ENCODE data around the gene MYF6.

Gene MYF6

GRCh38 chr12:80707126-80707829 is at the start of gene MYF6:
TSS of gene MYF6 (plus strand) at chr12:80707634. CDS start at chr12:80707720, 86 bp downstream.
- DNase-seq (ENCODE audit: low spot score), result no peak

- no peak for DNase-seq (ENCODE audit: low spot score)
Measured at GRCh38 chr12:80659512-80660063, 47.8 kb upstream of the MYF6 start.

- no peak for DNase-seq (ENCODE audit: low spot score)
Measured at GRCh38 chr12:80662586-80662985, 44.8 kb upstream of the MYF6 start.

- no peak for DNase-seq (ENCODE audit: low spot score)
Measured at GRCh38 chr12:80670214-80670613, 37.2 kb upstream of the MYF6 start.

DNA sequence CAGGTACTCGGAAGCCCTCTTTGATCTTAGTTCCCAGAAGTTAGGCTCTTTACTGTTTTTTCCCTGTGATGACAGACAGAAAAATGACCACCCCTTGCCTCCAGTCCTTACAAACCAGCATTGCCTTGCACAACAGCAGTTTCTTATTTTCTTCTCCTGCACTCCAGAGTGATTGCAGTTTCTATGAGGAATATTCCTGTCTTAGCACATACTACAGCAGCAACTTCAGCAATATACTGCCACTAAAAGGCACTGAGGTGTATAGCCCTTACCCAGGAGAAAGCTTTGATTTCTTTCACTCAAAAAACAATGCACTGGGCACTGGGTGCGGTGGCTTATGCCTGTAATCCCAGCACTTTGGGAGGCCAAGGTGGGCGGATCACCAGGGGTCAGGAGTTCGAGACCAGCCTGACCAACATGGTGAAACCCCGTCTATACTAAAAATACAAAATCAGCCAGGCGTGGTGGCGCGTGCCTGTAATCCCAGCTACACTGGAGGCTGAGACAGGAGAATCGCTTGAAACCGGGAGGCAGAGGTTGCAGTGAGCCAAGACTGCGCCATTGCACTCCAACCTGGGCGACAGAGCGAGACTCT is 31.3 kb upstream of the MYF6 start:
- peak; percentile 3 for DNase-seq (ENCODE audit: low spot score)

GRCh38 chr12:80676856-80677255 is 30.6 kb upstream of the MYF6 start:
- DNase-seq (ENCODE audit: low spot score), result no peak

DNA sequence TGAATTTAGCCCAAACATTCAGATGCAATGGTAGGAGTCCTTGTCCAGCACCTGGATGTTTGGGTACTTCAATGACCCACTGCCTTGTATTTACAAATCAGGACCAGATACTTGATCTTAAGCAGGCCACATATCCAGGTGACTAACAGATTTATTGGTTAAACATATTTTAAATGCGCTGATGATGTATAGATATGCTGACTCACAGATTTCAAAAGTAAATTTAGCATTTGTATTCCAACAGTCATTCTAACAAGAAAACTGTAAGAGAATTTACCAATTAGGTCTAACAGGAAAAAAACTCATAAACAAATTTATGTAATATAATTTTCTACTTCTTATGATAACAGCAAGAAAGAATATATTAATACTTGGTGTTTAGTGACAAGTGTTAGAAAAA is 29.4 kb upstream of the MYF6 start:
- no peak for DNase-seq (ENCODE audit: low spot score)

DNA sequence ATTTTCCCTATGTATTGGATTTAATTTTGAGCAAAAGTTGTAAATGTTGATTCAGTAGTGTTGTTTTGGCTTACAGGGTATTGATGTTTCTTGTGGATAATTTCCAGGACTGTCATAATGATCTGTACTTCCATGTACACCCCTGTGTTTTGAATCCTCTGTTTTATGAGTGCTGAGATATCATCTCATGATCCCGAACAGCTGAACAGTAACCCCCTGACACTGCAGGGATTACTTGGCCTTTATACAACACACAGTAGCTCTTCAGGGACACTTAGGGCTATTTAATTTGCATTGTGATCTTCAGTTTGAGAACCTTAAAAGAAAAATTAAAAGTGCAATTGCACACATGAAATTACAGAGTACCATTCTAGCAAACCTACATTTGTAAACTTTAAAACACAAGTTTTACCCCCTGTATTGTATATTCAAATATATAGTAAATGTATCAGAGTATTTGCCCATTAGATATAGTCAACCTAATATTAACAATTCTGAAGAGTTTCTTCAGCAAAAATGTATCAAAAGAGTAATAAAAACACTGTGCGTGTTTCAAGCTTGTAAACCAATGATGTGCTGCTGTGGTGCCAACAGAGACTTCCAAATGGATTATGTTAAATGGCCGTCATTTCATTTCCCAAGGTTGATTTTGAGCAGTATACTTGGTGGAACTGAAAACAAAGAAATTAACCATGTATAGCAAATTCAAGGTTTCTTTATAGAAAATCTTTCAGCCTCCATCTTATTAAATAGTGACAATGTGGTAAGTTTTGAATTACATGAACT is 27.9 kb upstream of the MYF6 start:
- DNase-seq (ENCODE audit: low spot score), result no peak

- DNase-seq (ENCODE audit: low spot score), result no peak
Measured at GRCh38 chr12:80681287-80681686, 26.1 kb upstream of the MYF6 start.

GRCh38 chr12:80681786-80682185 is 25.6 kb upstream of the MYF6 start:
- no peak for DNase-seq (ENCODE audit: low spot score)

- no peak for DNase-seq (ENCODE audit: low spot score)
Measured at GRCh38 chr12:80684077-80684495, 23.3 kb upstream of the MYF6 start.

GRCh38 chr12:80690090-80690489 is 17.3 kb upstream of the MYF6 start:
- DNase-seq (ENCODE audit: low spot score), result no peak

- DNase-seq (ENCODE audit: low spot score), result no peak
Measured at GRCh38 chr12:80690513-80690912, 16.9 kb upstream of the MYF6 start.

DNA sequence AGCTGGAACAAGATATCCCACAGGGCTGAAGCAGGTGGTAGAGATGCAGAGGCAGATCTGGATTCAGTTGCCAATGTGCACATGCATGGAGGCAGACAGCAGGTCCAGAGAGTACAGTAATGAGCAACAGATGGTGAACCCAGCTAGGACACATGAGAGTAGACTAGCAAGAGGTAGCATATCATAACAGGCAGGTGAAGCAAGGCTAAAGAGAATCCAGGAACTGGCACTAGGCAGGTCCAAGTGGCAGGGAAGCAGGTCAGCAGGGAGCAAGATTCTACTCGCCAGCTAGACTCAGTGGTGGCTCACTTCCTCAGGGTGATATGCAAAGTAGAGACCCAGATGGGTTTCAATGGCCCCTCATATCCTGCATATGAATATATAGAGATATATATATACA is 15.3 kb upstream of the MYF6 start:
- DNase-seq (ENCODE audit: low spot score), result no peak

DNA sequence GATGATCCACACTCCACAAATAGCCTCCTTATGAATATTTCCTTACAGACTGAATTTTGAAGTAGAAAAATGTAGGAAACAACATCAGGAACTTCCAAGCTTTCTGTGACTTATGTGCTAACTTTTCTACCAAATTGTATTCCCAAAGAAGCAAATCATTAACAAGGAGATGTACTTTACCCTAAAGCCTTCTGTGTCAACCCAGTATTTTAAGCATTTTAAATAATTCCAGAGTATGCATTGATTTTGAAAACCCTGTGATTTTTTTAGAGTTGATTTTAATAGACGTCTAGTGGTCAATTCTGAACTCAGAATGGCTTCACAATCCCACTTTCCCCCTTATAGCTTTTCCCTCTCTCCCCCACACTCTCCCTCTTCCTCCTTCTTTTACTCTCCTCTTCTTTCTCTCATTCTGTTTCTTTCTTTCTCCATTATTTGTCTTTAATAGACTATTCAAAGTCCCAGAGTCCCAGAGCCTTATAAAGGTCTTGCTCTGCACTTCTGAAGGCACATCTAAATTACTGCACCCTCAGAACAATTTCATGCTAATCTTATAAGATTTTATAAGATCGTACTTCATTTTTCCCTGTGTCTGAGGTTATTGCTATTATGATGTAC is 10.1 kb upstream of the MYF6 start:
- DNase-seq (ENCODE audit: low spot score), result no peak

DNA sequence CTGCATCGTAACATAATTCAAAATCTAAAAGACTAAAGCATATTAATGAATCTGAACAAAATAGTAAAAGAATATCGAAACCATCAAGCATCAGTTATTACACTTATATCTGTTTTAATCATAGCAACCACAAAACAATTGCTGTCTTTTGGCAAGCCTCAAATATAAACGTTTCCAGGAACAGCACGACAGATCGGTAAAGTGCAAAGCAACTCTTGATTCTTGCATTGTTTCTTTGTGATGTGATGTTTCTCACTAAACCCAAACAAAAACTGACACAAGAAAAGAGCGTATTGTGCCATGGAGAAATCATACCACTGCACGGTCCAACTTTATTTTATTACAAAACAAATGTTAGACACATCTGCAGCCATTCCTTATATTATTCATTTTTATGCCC is 9.2 kb upstream of the MYF6 start:
- DNase-seq (ENCODE audit: low spot score), result no peak

- no peak for DNase-seq (ENCODE audit: low spot score)
Measured at GRCh38 chr12:80698847-80699542, 8.4 kb upstream of the MYF6 start.

GRCh38 chr12:80700327-80700726 is 7.1 kb upstream of the MYF6 start:
- no peak for DNase-seq (ENCODE audit: low spot score)

DNA sequence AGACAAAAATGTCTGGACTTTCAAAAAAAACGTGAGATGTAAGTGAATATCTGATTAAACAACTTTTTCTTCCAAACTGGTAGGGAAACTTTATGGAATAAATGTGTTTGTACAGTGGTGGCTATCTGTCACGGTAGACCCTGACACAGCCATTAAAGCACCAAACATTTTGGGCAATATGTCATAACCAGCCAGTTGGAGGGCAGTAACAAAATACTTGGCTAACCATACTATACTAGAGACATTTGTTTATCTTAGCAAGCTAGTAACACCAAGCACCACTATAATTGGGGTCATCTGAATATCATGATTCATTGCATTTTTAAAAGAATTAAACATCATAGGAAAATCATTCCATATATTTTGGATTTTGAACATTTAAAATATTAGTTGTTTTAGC is 6.0 kb upstream of the MYF6 start:
- DNase-seq (ENCODE audit: low spot score), result no peak

- peak; percentile 50 for DNase-seq (ENCODE audit: low spot score)
Measured at GRCh38 chr12:80702889-80703805, 4.3 kb upstream of the MYF6 start.

GRCh38 chr12:80704420-80704819 is 3.0 kb upstream of the MYF6 start:
- DNase-seq (ENCODE audit: low spot score), result no peak

All from AG08396 (cell line).